Stimulated activated CD4-positive, alpha-beta T cell treated with anti-CD3 and anti-CD28 coated beads, Interleukin-4, amount 100 ng/mL, for 4 hours (primary cell): Measurements from ENCODE around the gene PDXDC1.
"Not testable (repeated sequence)": the region's sequence is repeated elsewhere in the genome, so short reads cannot be mapped to it uniquely, and the experiment has no call there.

Source experiments
- DNase-seq, 2 experiments: peaks; one replicate each; pipeline ENCODE4 v3.0.0-alpha.2; 2020

The PDXDC1 gene

GRCh38 chr16:15043344-15043743, 68.5 kb downstream of the PDXDC1 start:
- no peak for DNase-seq

GRCh38 chr16:15044286-15044685, 69.5 kb downstream of the PDXDC1 start:
- DNase-seq = no peak

- DNase-seq = not testable (repeated sequence)
These were observed 70.4 kb downstream of the PDXDC1 start for GRCh38 chr16:15045270-15045669.

DNA sequence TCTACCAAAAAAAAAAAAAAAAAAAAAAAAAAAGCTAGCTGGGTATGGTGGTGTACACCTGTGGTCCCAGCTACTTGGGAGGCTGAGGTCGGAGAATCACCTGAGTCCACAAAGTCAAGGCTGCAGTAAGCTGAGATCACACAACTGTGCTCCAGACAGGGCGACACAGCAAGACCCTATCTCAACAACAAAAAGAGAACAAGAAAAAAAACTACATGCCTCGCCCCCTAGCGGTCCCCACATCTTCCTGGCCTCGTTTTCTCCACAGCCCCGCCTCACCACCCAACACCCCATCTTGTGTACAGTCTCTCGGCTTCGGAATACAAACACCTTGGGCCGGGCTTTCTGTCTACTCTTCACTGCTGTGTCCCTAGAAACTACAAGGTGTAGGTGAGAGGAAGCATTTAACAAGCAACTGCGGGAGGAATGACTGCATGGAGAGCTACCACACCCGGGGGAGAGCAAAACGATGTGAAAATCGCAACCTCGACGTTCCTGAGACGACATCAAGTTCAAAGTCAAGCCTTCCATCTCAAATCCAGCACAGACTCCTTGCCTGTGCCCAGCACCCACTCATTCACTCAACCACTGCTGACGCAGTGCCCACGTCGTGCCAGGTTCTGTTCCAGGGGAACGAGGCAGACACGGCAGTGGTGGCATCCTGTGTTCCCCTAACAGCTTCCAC, 72.0 kb downstream of the PDXDC1 start:
- DNase-seq = no peak

- DNase-seq = no peak
These were observed 74.9 kb downstream of the PDXDC1 start for GRCh38 chr16:15049581-15050180.

DNA sequence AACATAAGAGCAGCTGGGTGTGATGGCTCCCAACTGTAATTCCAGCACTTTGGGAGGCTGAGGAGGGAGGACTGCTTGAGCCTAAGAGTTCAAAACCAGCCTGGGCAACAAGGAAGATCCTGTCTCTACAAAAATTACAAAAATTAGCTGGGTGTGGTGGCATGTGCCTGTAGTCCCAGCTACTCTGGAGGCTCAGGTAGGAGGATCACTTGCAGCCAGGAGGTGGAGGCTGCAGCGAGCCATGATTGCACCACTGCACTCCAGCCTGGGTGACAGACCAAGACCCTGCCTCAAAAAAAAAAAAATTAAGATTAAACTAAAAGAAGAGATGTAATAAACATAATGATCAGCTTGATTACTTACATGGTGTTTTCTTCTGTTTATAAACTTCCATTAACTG, 75.6 kb downstream of the PDXDC1 start:
- not testable (repeated sequence) for DNase-seq

GRCh38 chr16:15051387-15051951, 76.6 kb downstream of the PDXDC1 start:
- DNase-seq = no peak

- DNase-seq = no peak
These were observed 78.1 kb downstream of the PDXDC1 start for GRCh38 chr16:15052747-15053476.

DNA sequence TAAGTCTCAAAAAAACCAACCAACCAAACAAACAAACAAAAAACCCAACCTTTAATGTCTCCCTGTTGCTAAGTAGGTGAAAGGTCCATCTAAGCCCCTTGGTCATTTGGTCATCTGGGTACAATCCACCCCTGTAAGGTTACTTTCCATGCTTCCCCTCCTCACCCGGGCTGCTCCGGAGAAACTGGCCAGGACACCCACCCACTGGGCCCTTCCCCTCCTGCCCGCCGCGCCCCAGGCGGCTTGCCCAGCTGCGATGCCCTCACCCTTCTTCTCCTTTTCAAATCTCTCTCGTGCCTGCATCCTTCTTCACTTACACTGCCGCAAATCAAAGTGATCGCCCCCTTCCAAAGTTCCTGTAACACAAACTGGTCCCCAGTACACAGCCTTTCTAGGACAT, 79.1 kb downstream of the PDXDC1 start:
- DNase-seq = no peak

DNA sequence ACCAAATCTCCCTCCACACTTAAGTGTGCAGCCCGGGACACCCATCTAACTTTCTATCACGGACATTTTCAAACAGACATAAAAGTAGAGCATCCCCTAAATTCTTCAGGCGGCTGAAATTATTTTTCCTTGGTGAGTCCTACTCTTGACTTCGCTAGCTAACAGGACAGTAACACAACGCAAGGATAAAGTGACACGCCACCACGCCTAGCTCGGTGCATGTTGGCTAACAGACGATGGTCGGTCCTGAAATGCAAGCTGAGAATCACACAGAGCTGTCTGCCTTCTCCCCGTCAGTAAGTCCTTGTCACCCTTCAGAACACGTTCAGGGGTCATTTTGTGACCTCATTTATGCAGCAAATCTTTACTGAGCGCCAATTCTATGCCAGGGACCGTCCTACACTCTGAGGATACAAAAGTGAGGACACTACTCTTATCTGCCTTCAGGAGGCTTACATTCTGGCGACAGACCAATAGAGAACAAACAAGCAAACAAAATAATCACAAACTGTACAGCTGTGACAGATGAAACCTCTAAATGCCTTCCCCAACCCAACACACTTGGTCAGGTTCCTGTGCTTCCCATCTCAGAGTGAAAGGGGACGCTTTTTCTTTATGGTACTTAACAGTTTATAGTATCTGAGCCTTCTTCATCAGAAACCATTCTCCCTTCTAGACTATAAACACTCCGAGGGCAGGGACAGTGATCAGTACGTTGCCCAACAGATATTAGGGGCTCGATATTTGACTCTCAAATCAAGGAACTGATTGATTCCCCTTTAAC, 79.7 kb downstream of the PDXDC1 start:
- DNase-seq = no peak

- DNase-seq = no peak
These were observed 80.6 kb downstream of the PDXDC1 start for GRCh38 chr16:15055141-15056053.

DNA sequence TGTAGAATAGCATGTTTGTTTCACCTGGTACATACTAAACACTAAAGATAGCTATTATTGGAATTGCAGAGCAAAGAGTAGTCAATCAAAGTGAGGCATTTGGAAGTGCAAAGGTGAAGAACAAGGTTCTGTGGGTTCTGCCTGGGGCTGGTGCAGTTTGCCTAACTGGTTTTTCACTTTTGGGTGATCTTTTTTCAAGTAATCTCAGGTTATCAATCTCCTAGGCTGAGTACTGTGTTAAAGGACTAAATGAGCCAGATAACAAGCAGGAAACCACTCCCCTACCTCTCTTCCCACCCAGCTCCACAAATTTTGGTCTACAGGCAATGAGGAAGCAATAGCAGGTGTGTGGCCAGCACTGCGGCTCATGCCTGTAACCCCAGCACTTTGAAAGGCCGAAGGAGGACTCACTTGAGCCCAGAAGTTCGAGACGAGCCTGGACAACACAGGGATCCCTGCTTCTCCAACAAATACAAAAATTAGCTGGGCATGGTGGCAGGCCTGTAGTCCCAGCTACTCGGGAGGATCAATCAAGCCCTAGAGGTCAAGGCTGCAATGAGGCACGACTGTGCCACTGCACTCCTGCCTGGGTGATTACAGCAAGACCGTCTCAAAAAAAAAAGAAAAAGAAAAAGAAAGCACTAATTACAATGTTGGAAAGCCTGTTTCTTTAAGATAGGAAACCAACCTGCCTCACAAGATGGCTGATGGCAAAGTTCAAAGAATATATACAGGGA, 83.0 kb downstream of the PDXDC1 start:
- no peak for DNase-seq

GRCh38 chr16:15059324-15059723, 84.5 kb downstream of the PDXDC1 start:
- no peak for DNase-seq

GRCh38 chr16:15062085-15062810, 87.4 kb downstream of the PDXDC1 start:
- not testable (repeated sequence) for DNase-seq

DNA sequence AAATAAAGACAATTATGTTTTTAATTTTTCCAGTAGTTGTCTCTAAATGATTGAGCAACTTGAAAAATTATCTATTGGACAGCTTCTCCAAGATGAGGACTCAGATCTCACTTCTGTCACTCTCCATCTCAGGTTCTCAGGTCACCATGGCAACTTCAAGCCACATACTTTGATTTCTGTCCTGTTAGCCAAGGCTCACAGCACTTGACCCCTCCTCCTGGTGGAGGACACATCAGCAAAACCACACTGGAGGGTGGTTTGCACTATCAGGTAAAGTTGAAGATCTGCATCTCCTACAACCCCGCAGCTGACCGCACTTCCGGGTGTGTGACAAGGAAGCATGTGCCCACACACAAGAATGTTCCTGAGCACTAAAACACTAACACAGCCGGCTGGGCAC, 91.1 kb downstream of the PDXDC1 start:
- DNase-seq = not testable (repeated sequence)

GRCh38 chr16:15066690-15067089, 91.9 kb downstream of the PDXDC1 start:
- not testable (repeated sequence) for DNase-seq

GRCh38 chr16:15071013-15071412, 96.2 kb downstream of the PDXDC1 start:
- DNase-seq = not testable (repeated sequence)

GRCh38 chr16:15071916-15072769, 97.3 kb downstream of the PDXDC1 start:
- not testable (repeated sequence) for DNase-seq

GRCh38 chr16:15073101-15073500, 98.3 kb downstream of the PDXDC1 start:
- DNase-seq = no peak
